Neural cell (in vitro differentiated cells): ENCODE measurements around the gene DBX2. TPM values are rescaled to one million over a fixed set of nuclear protein-coding genes. Genes with fewer than 3 reads are reported as not detected.

Experiments
- H2AFZ ChIP-seq: fragments of 200-600, 300-800 bp; sonication (generic), shearing (Covaris generic); 2 replicates; pipeline ENCODE4 v1.6.0; 2014; ENCODE audit warnings: low read depth, mild to moderate bottlenecking, antibody characterized with exemption, low read length, moderate library complexity
- H3F3A ChIP-seq: fragments of 200-600 bp; shearing (Covaris generic); 2 replicates; pipeline ENCODE4 v1.6.1; 2016; ENCODE audit warnings: mild to moderate bottlenecking, moderate library complexity, mixed read lengths, antibody characterized with exemption, low read length; ENCODE audit not compliant: insufficient read depth, poor library complexity, severe bottlenecking
- H3K27ac ChIP-seq: fragments of 200-600, 300-800 bp; sonication (generic), shearing (Covaris generic); 2 replicates; pipeline ENCODE4 v1.5.1; 2014; ENCODE audit warnings: mild to moderate bottlenecking, low read length, moderate library complexity
- H3K27me3 ChIP-seq: fragments of 300-800, 200-600 bp; sonication (generic), shearing (Covaris generic); 2 replicates; pipeline ENCODE4 v1.6.0; 2014; ENCODE audit warnings: mild to moderate bottlenecking, low read depth, low read length, moderate library complexity; ENCODE audit not compliant: insufficient read depth
- H3K36me3 ChIP-seq: fragments of 300-800, 200-600 bp; sonication (generic), shearing (Covaris generic); 2 replicates; pipeline ENCODE4 v1.5.1; 2014; ENCODE audit warnings: mild to moderate bottlenecking, antibody characterized with exemption, low read length, moderate library complexity; ENCODE audit not compliant: insufficient read depth
- H3K4me2 ChIP-seq: fragments of 300-800, 200-600 bp; sonication (generic), shearing (Covaris generic); 2 replicates; pipeline ENCODE4 v1.6.0; 2014; ENCODE audit warnings: mild to moderate bottlenecking, low read length
- H3K4me3 ChIP-seq: fragments of 300-800, 200-600 bp; sonication (generic), shearing (Covaris generic); 2 replicates; pipeline ENCODE4 v1.5.1; 2014; ENCODE audit warnings: mild to moderate bottlenecking, low read length, moderate library complexity
- H3K79me2 ChIP-seq: fragments of 200-600 bp; shearing (Covaris generic); replicated peaks from 2 replicates; pipeline ENCODE4 v1.6.0; 2014; ENCODE audit warnings: mild to moderate bottlenecking, low read length, moderate library complexity; ENCODE audit not compliant: insufficient read depth
- H3K9ac ChIP-seq: fragments of 300-800, 200-600 bp; sonication (generic), shearing (Covaris generic); 2 replicates; pipeline ENCODE4 v1.6.1; 2016; ENCODE audit warnings: mild to moderate bottlenecking, low read length, mixed read lengths
- H3K9me2 ChIP-seq: fragments of 200-600 bp; shearing (Covaris generic); 2 replicates; pipeline ENCODE4 v1.6.1; 2016; ENCODE audit warnings: mild to moderate bottlenecking, low read length, mixed read lengths; ENCODE audit not compliant: insufficient read depth
- H3K9me3 ChIP-seq: fragments of 200-600, 300-800 bp; sonication (generic), shearing (Covaris generic); 2 replicates; pipeline ENCODE4 v1.6.1; 2016; ENCODE audit warnings: mild to moderate bottlenecking, mixed run types, low read length, moderate library complexity, mixed read lengths
- H4K20me1 ChIP-seq: fragments of 200-600 bp; shearing (Covaris generic); 2 replicates; pipeline ENCODE4 v1.6.1; 2016; ENCODE audit warnings: mild to moderate bottlenecking, mixed run types; ENCODE audit not compliant: insufficient read depth
- CTCF ChIP-seq: fragments of 450-650 bp; IDR thresholded peaks from 2 replicates; pipeline ENCODE4 v1.5.1; 2014; ENCODE audit warnings: antibody characterized with exemption, mild to moderate bottlenecking, moderate library complexity; ENCODE audit not compliant: poor library complexity, severe bottlenecking
- EP300 ChIP-seq: fragments of 450-650 bp; conservative IDR thresholded peaks from 2 replicates; pipeline ENCODE4 v1.6.1; 2014; ENCODE audit warnings: antibody characterized with exemption, mild to moderate bottlenecking, moderate library complexity; ENCODE audit not compliant: poor library complexity, severe bottlenecking
- EZH2 ChIP-seq: fragments of 200-600, 300-800 bp; shearing (Covaris generic), sonication (generic); IDR thresholded peaks from 2 replicates; pipeline ENCODE4 v1.6.1; 2014; ENCODE audit warnings: antibody characterized with exemption, low read length, borderline replicate concordance, mild to moderate bottlenecking; ENCODE audit not compliant: insufficient read depth, poor library complexity, severe bottlenecking
- MXI1 ChIP-seq: fragments of 450-650 bp; conservative IDR thresholded peaks from 2 replicates; pipeline ENCODE4 v1.6.1; 2014; ENCODE audit warnings: antibody characterized with exemption, mild to moderate bottlenecking; ENCODE audit not compliant: poor library complexity, severe bottlenecking
- POLR2AphosphoS5 ChIP-seq: IDR thresholded peaks from 2 replicates; pipeline ENCODE4 v1.6.1; 2012
- RAD21 ChIP-seq: fragments of 450-650 bp; conservative IDR thresholded peaks from 2 replicates; pipeline ENCODE4 v1.6.1; 2014; ENCODE audit warnings: antibody characterized with exemption, mild to moderate bottlenecking, moderate library complexity
- REST ChIP-seq: IDR thresholded peaks from 2 replicates; pipeline ENCODE4 v1.6.1; 2012; ENCODE audit warnings: borderline replicate concordance
- SMC3 ChIP-seq: fragments of 450-650 bp; conservative IDR thresholded peaks from 2 replicates; pipeline ENCODE4 v1.6.1; 2014; ENCODE audit warnings: antibody characterized with exemption, mild to moderate bottlenecking, moderate library complexity; ENCODE audit not compliant: poor library complexity
- TAF1 ChIP-seq: IDR thresholded peaks from 2 replicates; pipeline ENCODE4 v1.6.1; 2012; ENCODE audit warnings: low read depth
- polyA plus RNA-seq: library from polyadenylated mRNA; depleted of rRNA; stranded (reverse); fragments of >200 nt; gene quantifications from 2 replicates; pipeline ENCODE4 v1.2.3, GENCODE V29; 2014

The DBX2 gene
- polyA plus RNA-seq, 1 donor from 2014 or later, result 0.07 TPM

GRCh38 chr12:45040977-45041376 lies 9.9 kb downstream of the DBX2 start:
- Histone ChIP-seq H3K9me3 (no peaks in the 10 kb centered on the region), H3F3A (no peaks in the 10 kb centered on the region), H3K9me2 (no peaks in the 10 kb centered on the region), H3K36me3 (no peaks in the 10 kb centered on the region), H2AFZ (no peak overlapping the region), H3K79me2 (no peaks in the 10 kb centered on the region), H3K9ac (no peak overlapping the region), H3K4me3 (no peak overlapping the region), H3K4me2 (no peak overlapping the region), H3K27ac (no peak overlapping the region), H3K27me3 (no peaks in the 10 kb centered on the region), H4K20me1 (no peaks in the 10 kb centered on the region)
- TF ChIP-seq SMC3, result no peak
- TF ChIP-seq EP300, result no peak
- TF ChIP-seq MXI1, result no peak
- TF ChIP-seq REST, result no peak
- no peak for TF ChIP-seq CTCF
- no peak for TF ChIP-seq TAF1
- TF ChIP-seq RAD21, result no peak
- no peak for TF ChIP-seq EZH2
- TF ChIP-seq POLR2AphosphoS5, result no peak

GRCh38 chr12:45039757-45040156 lies 11.1 kb downstream of the DBX2 start:
- Histone ChIP-seq H3F3A (no peaks in the 10 kb centered on the region), H2AFZ (no peak overlapping the region), H3K27ac (no peak overlapping the region), H3K9me2 (no peaks in the 10 kb centered on the region), H3K79me2 (no peaks in the 10 kb centered on the region), H3K9ac (no peak overlapping the region), H3K27me3 (no peaks in the 10 kb centered on the region), H4K20me1 (no peaks in the 10 kb centered on the region), H3K9me3 (no peaks in the 10 kb centered on the region), H3K4me3 (no peak overlapping the region), H3K36me3 (no peaks in the 10 kb centered on the region), H3K4me2 (no peak overlapping the region)
- TF ChIP-seq EP300 (no peak), MXI1 (no peak), CTCF (no peak), RAD21 (no peak), REST (no peak), EZH2 (no peak), POLR2AphosphoS5 (no peak), SMC3 (no peak), TAF1 (no peak)
